RKO (cell line): Measurements from ENCODE around the gene ATG3.
A peak's percentile ranks its signal among the peaks of the same experiment; 100 is the strongest.
"Not testable (repeated sequence)": the region's sequence is repeated elsewhere in the genome, so short reads cannot be mapped to it uniquely, and the experiment has no call there.

Source experiments
- DNase-seq: peaks from one replicate; pipeline ENCODE4 v3.0.0-alpha.2; 2016; ENCODE audit warnings: low spot score

ATG3 gene

DNA sequence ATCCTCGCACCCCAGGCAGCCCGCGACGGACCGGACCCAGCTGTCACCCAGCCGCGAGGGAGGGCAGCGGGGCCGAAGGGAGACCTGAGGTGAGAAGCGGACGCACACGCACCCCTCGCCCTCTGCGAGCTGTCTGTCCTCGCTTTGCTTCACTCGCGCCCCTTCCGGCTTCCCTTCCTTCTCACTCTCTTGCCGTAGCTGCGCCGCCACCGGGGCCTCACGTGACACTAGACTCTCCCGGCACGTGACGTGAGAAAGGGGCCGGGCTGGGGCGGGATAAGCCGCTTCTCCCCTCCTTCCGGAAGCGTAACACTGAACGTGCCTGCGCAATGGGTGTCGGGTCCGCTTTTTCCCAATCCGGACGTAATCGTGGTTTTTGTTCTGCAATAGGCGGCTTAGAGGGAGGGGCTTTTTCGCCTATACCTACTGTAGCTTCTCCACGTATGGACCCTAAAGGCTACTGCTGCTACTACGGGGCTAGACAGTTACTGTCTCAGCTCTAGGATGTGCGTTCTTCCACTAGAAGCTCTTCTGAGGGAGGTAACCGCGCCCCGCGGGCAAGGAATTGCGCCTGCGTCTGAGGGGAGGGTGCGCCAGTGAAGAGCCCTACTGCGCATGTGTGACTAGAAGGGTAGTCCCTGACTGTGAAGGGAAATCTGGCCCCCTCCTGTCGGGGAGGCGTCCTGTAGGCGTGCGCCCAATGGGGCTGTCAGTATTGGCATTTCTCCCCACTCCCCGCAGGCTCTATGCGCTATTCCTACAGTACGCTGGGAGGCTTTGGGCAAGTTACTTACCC is at the start of gene ATG3, which contains the start of gene SLC35A5:
ATG3 (minus strand) TSS at position 229 of the 796 bp plus-strand sequence. CDS start 434 bp downstream, outside the sequence.
SLC35A5 (plus strand) TSS at position 312 of the 796 bp plus-strand sequence. CDS start 1,359 bp downstream, outside the sequence.
- DNase-seq, result peak; percentile 99

DNA sequence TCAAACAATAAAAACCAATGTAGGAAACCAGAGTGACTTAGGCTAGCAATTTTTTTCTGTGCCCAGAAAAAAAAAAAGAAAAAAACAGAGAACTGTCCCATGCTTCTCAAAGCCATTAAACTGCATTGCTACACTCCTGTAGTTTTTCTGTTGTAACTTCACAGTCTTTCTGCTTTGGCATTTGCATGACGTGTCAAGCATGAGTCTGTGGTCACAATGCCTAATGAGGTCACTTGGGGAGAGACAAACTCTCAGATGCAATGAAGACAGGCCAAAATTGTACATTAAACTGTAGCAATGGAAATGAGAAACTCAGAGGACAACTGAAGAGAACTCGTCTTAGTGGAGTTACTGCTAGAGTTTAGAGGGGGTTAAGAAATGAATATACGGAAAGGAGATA is 48.4 kb upstream of the ATG3 start:
- DNase-seq, result peak; percentile 28

DNA sequence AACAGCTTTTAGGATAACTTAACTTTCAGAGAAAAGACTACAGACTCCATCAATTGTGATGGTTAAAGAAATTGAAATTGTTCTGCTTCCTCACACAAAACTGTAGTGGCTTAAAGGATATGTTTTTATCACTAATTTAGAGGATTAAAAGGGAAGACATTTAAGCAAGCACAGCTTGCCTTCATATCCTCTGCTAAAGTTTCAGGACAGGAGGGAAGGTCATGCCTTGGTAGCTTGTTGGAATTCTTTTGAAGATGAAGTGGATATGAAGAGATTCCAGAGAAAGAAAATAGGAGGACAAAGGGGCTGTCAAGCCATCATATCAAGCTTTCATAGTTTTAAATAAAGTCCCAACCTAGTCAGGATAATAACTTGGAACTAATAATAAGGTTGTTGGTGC is 46.1 kb upstream of the ATG3 start:
- no peak for DNase-seq

DNA sequence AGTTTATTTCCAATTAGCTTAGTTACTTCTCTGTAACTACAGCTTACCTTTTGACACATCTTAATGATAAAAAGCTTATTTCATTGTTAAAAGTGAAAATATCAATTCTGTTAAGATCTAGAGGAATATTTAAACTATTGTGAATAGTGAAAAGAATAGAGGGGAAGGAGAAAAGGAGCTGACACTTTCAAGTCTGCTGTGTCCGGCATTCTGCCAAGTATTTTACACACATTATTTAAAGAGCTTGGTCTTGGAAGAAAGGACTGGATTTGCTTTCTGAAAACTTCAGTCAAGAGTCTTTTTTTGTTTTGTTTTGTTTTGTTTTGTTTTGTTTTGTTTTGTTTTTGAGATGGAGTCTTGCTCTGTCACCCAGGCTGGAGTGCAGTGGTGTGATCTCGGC is 44.3 kb upstream of the ATG3 start:
- no peak for DNase-seq

GRCh38 chr3:112605285-112605684 is 43.5 kb upstream of the ATG3 start:
- DNase-seq, result peak; percentile 59

GRCh38 chr3:112604536-112604935 is 42.8 kb upstream of the ATG3 start:
- no peak for DNase-seq

DNA sequence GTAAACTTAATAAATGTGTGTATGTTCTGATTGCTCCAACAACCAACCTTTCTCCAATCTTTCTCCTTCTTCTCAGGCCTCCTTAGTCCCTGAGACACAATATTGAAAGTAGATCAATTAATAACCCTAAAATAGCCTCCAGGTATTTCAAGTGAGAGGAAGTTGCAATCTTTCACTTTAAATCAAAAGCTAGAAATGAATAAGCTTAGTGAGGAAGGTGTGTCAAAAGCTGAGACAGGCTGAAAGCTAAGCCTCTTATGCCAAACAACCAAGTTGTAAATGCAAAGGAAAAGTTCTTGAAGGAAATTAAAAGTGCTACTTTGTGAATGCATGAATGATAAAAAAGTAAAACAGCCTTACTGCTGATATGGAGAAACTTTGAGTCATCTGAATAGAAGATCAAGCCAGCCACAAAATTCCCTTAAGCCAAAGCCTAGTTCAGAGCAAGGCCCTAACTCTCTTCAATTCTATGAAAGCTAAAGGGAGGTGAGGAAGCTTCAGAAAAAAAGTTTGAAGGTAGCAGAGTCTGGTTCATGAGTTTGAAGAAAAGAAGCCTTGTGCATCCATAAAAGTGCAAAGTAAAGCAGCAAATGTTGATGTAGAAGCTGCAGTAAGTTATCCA is 40.6 kb upstream of the ATG3 start:
- DNase-seq, result no peak

DNA sequence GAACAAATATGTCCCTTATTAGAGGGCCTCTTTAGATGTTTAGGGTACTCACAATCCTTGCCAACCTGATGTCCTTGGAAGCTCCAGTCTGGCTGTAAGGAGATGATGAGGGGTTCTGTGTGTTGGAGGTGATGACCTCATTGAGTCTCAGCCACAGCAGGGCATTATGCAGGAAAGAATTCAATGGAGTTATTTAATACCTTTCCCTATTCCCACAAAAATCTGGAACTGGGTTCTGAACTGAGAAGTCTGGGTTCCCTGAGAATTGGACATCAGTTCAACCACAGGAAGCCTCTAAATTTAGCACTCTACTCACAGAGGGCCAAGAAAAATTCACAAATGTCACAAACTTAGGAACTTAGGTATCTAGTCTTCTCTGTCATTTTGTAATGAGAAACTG is 37.0 kb upstream of the ATG3 start:
- DNase-seq, result no peak

DNA sequence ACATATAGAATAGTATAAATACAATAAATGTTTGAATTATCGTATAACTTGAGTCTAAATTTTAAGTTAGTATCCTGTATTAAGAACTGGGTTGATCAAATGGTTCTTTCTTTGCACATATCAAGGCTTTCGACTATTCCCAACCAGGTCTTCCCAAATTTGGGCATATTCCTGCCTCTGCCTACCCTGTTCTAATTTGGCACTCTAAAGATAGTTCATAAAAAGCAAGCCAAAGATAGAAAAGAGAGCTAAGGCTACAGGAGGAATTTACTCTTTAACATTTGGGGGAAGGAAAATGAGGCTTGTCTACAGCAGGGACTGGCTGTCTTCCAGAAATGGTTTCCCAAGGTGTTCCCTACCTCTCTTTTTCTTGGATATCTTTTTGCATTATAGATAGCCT is 36.2 kb upstream of the ATG3 start:
- no peak for DNase-seq

- no peak for DNase-seq
These were observed 33.1 kb upstream of the ATG3 start for GRCh38 chr3:112594856-112595255.

- no peak for DNase-seq
These were observed 31.5 kb upstream of the ATG3 start for GRCh38 chr3:112593258-112593657.

- no peak for DNase-seq
These were observed 25.6 kb upstream of the ATG3 start for GRCh38 chr3:112587336-112587735.

DNA sequence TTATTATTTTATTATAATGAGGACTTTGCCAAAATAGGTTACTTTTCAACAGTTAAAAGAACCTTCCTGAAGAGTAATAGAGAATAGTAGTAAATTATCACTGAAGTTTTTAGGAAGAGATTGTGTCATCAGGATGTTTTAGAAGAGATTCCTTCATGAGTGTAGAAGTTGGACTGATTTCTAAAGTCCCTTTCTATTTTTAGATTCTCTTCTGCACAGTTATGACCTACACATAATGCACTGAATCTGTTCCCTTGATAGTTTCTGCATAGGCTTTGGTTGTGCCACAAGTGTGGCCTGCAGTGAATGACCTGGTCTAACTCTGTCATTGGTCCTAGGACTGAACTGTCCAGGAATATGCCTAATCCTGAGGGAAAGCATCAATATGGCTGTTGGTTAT is 24.0 kb upstream of the ATG3 start:
- no peak for DNase-seq

GRCh38 chr3:112583105-112583504 is 21.3 kb upstream of the ATG3 start:
- no peak for DNase-seq

- peak; percentile 79 for DNase-seq
These were observed 20.6 kb upstream of the ATG3 start for GRCh38 chr3:112582244-112582874.

- no peak for DNase-seq
These were observed 17.9 kb upstream of the ATG3 start for GRCh38 chr3:112579697-112580096.

- no peak for DNase-seq
These were observed 17.5 kb upstream of the ATG3 start for GRCh38 chr3:112579232-112579631.

DNA sequence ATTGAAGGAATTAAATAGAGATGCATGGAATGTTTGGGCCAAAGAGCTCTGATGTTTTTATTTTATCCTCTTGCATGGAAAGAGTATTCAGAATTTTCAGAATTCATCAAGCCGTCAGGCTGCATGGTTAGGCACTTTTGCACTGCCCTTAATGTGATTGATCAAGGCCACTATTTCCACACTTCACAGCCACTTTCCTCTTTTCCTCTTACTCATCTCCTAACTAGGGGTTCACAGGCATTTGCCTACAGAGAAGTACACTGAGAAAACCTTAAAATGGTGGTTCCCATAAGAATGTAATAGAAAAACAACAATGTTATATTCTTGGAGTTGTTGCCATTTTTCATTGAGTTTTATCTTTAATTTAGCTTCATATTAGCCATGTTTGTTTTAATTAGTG is 10.9 kb upstream of the ATG3 start:
- no peak for DNase-seq

- DNase-seq, result no peak
These were observed 7.5 kb upstream of the ATG3 start for GRCh38 chr3:112569265-112569664.

DNA sequence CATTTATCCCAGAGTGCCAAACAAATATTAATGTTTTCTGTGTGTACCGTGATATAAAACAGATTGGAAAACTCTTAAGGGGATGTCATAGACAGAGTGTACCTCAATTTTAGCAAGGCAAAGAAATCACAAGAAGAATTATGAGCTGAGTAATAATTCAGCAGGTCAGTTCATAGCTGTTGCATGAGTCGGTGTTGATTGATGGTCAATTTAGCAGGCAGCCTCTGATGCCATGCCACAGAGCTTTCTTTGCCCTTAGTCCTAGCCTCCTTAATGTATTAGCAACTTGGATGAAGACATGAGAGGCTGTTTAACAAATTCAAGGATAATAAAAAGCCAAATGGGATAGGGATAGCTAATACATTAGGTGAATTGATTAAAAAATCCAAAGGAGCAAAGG is 6.9 kb upstream of the ATG3 start:
- peak; percentile 63 for DNase-seq

- no peak for DNase-seq
These were observed 3.2 kb upstream of the ATG3 start for GRCh38 chr3:112564940-112565305.

GRCh38 chr3:112564247-112564939 is 2.6 kb upstream of the ATG3 start:
- DNase-seq, result not testable (repeated sequence)

GRCh38 chr3:112561484-112561733 is 353 bp downstream of the ATG3 start:
- DNase-seq, result no peak
